ENCODE results near the gene RHOV. TPM values are rescaled to one million over a fixed set of nuclear protein-coding genes. Genes with fewer than 3 reads are reported as not detected.

The RHOV gene
- total RNA-seq, 1 experiment from 2014 or later, result 4.2 TPM

- Mint-ChIP-seq H3K4me1 (ENCODE audit: low read depth, unreplicated experiment) (peaks cover 8% of the 10 kb centered on the region), H3K36me3 (ENCODE audit: insufficient read depth, unreplicated experiment) (no peaks in the 10 kb centered on the region), H3K27ac (ENCODE audit: unreplicated experiment) (no peak overlapping the region), H3K9me3 (ENCODE audit: low read depth, unreplicated experiment) (no peaks in the 10 kb centered on the region), H3K27me3 (ENCODE audit: unreplicated experiment) (no peaks in the 10 kb centered on the region), H3K4me3 (ENCODE audit: low read depth, unreplicated experiment) (no peak overlapping the region)
- intact Hi-C loops (cut with micrococcal nuclease; ENCODE audit: unreplicated experiment), result no loop called here
- BruUV-seq (replicated peaks), result no TSS peak
- CTCF ChIA-PET, result no interaction called here
- no peak for TF ChIP-seq CTCF (IDR thresholded peaks at IDR 0.05; ENCODE audit: unreplicated experiment)
- no peak for DNase-seq
These were observed 47.5 kb downstream of the RHOV start for GRCh38 chr15:40826423-40827075.

GRCh38 chr15:40825661-40826422 lies 48.2 kb downstream of the RHOV start:
- Mint-ChIP-seq H3K4me3 (ENCODE audit: low read depth, unreplicated experiment) (no peak overlapping the region), H3K9me3 (ENCODE audit: low read depth, unreplicated experiment) (no peaks in the 10 kb centered on the region), H3K36me3 (ENCODE audit: insufficient read depth, unreplicated experiment) (no peaks in the 10 kb centered on the region), H3K27me3 (ENCODE audit: unreplicated experiment) (no peaks in the 10 kb centered on the region), H3K4me1 (ENCODE audit: low read depth, unreplicated experiment) (peaks cover 8% of the 10 kb centered on the region), H3K27ac (ENCODE audit: unreplicated experiment) (no peak overlapping the region)
- peak; percentile 50 for DNase-seq
- no TSS peak for BruUV-seq (replicated peaks)
- intact Hi-C loops (cut with micrococcal nuclease; ENCODE audit: unreplicated experiment), result no loop called here
- no peak for TF ChIP-seq CTCF (IDR thresholded peaks at IDR 0.05; ENCODE audit: unreplicated experiment)
- CTCF ChIA-PET, result interaction anchor here (0.7 kb wide), 1 partner anchor 38 kb away, joined by 3 read pairs; no protein-coding TSS in a partner anchor

- Mint-ChIP-seq H3K36me3 (ENCODE audit: insufficient read depth, unreplicated experiment) (no peaks in the 10 kb centered on the region), H3K4me3 (ENCODE audit: low read depth, unreplicated experiment) (no peak overlapping the region), H3K27ac (ENCODE audit: unreplicated experiment) (no peak overlapping the region), H3K27me3 (ENCODE audit: unreplicated experiment) (no peaks in the 10 kb centered on the region), H3K4me1 (ENCODE audit: low read depth, unreplicated experiment) (peaks cover 7% of the 10 kb centered on the region), H3K9me3 (ENCODE audit: low read depth, unreplicated experiment) (no peaks in the 10 kb centered on the region)
- intact Hi-C loops (cut with micrococcal nuclease; ENCODE audit: unreplicated experiment), result no loop called here
- CTCF ChIA-PET, result interaction anchor here (0.7 kb wide), 1 partner anchor 721 kb away, joined by 3 read pairs; no protein-coding TSS in a partner anchor
- no peak for TF ChIP-seq CTCF (IDR thresholded peaks at IDR 0.05; ENCODE audit: unreplicated experiment)
- no peak for DNase-seq
- no TSS peak for BruUV-seq (replicated peaks)
These were observed 50.3 kb downstream of the RHOV start for GRCh38 chr15:40823572-40824343.

Other genes starting within 250 kb of the RHOV start
- 12.8 and 14.5 TPM in 2 replicates for gene RAD51, start 179.1 kb downstream of the RHOV start, total RNA-seq (2022)
- 23.5 and 25.5 TPM in 2 replicates for gene RMDN3, start 119.0 kb downstream of the RHOV start, total RNA-seq (2022)
- gene GCHFR, start 110.2 kb downstream of the RHOV start, total RNA-seq (2022), result 5.6 and 11.6 TPM in 2 replicates
- gene C15orf62, start 104.3 kb downstream of the RHOV start, total RNA-seq (2022), result 0.56 and 0.64 TPM in 2 replicates
- gene ZFYVE19, start 67.1 kb downstream of the RHOV start, total RNA-seq (2022), result 13.9 and 14.9 TPM in 2 replicates
- gene DNAJC17, start 66.8 kb downstream of the RHOV start, total RNA-seq (2022), result 15.2 and 17.4 TPM in 2 replicates
- 0.51 and 1.7 TPM in 2 replicates for gene PPP1R14D, start 45.5 kb downstream of the RHOV start, total RNA-seq (2022)
- 93.7 and 98.4 TPM in 2 replicates for gene SPINT1, start 30.2 kb downstream of the RHOV start, total RNA-seq (2022)
- gene VPS18, start 20.2 kb upstream of the RHOV start, total RNA-seq (2022), result 14.3 and 16.6 TPM in 2 replicates
- gene DLL4, start 55.1 kb upstream of the RHOV start, total RNA-seq (2022), result not detected in 2 replicates
- gene CHAC1, start 79.2 kb upstream of the RHOV start, total RNA-seq (2022), result 5.0 and 5.2 TPM in 2 replicates
- gene INO80, start 242.0 kb upstream of the RHOV start, total RNA-seq (2022), result 15.3 and 16.9 TPM in 2 replicates